Stimulated activated CD8-positive, alpha-beta memory T cell treated with anti-CD3 and anti-CD28 coated beads, Interleukin-7, amount 100 ng/mL, for 24 hours (primary cell): Measurements from ENCODE around the gene MIEF1.
"Not testable (repeated sequence)": the region's sequence is repeated elsewhere in the genome, so short reads cannot be mapped to it uniquely, and the experiment has no call there.

ENCODE experiments used
- DNase-seq: peaks from one replicate; pipeline ENCODE4 v3.0.0-alpha.2; 2020; ENCODE audit warnings: low read depth

Gene MIEF1

DNA sequence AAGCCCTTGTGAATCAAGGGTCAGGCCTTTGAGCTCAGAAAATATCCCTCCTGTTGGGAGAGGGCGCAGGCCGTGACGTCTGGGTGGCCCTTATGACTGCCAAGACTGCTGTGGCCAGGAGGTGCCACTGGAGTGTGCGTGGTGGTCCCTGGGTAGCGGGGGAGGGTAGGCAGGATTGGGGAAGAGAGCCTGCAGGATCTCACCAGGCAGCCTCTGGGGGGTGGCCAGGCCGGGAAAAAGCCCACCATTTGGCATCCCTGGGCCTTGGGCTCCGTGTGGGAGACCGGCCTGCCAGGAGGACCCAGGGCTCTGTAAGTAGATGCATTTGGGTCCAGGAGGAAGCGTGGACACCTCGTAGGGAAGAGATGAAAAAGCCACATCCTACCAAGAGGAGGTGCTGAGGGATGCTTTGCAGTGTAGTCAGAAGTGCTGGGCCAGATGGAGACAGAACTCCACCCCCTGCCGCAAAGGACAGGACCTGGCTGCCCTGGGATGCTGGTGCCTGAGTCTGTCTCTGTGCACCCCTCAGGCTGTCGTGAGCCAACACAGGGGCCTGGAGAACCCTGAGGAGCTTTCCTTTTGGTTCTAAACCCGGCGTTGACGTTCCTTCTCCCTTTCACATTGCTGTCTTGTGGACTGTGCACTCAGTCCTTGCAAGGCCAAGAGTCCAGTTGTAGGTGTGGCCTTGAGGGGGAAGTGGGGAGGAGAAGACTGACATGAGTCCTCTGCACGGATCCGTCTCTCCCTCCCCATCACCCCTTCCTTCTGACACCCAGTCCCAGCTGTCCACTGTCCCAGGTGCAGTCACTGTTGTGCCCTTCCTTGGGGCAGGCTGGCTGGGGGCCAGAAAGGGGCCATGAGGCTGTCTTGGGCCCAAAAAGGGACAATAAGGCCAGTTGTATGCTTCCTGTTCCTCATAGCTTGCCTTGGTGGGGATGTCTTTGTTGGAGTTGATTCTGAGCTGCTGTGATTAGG lies 12.7 kb upstream of the MIEF1 start:
- DNase-seq: no peak

DNA sequence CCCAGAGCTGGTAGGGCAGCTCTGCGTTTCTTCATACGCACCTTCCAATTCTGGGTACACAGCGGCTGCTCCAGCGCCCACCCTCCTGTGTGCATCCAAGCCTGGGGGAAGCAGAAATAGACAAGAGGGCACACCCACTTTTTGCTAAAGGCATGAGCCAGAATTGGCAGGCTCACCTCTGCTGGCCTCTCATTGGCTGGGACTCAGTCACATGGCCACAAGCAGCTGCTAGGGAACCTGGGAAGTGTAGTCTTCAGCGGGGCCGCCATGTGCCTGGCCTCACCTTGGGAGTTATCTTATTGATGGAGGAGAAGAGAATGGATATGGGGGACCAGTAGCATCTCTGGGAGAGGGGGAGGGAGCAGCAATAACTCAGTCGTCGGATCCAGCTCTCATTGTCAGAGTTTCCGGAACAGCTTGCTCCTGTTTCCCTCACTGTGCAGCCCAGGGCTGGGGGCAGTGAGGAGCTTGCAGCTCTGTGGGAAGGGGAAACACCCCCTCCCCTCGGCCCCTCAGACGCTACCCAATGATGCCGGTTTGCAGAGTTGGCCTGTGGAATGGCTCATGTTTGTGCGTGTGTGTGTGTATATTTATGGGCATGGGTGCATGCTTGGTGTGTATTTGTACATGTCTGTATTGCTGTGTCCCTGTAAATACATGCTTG lies 11.8 kb upstream of the MIEF1 start:
- DNase-seq: peak; percentile 53

DNA sequence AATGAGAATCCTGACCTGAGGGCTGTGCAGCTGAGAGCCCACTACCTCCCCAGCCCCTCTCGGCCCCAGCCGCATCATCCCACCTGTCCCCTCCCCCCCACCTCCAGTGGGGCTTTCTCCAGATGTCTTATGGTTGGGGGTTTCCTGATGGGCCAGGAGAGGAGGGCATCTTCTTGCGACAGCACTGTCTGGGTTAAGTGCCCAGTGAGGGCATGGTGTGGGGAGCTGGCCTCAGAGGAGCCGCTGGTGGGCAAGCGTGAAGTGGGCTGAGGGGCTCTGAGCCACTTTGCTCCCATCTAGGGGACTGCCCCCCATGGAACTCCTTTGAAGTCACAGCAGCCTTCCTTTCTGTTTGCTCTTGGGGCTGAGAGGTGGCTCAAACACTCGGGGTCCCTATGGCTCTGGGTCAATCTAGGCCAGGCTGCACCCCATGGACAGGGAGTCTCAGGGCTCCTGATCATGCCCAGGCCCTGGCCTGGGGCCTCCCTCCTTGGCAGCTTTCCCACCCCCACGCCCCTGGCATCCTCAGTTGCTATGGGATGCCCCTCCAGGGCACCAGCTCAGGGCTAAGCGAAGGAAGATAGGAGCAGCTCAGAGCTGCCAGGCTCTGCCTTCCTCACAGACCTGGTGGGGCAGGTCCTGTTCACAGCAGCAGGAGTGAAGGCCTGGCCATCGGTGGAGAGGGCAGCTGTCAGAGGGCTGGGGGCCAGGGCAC lies 11.0 kb upstream of the MIEF1 start:
- no peak for DNase-seq

DNA sequence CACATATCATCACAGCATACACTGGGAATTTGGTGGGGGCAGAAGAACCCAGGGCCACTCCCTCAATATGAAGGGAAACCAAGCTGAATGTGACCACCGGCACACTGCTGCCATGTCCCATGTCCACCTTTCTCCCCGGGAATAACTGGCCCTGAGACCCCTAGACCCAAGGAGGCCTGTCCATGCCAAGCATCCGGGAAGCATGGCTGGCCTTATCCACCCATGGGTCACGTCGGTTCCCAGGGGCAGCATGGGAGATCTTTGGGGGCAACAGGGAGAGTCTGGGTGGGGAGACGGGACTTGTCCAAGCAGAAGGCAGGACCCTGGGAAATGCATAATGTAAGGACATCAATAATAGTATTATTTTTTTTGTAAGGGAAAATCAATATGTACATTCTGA lies 10.4 kb upstream of the MIEF1 start:
- no peak for DNase-seq

DNA sequence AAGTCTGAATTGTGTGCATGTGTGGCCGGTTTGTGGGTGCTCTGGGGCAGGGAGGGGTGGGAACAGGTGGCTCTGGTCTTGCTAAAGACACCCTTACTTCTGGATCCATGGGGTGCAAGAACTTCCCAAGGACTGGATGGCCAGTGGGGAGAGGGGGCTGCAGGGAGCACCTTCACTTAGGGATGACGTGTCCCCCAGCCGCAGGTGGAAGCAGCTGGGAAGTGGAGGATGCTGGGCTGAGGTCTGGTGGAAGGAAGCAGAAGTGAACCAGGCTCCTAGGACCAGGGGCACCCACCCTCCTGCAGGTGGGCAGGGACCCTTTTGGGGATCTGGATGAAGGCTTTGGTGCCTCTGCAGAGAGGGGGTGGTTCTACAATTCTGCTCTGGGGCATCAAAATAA lies 9.9 kb upstream of the MIEF1 start:
- no peak for DNase-seq

DNA sequence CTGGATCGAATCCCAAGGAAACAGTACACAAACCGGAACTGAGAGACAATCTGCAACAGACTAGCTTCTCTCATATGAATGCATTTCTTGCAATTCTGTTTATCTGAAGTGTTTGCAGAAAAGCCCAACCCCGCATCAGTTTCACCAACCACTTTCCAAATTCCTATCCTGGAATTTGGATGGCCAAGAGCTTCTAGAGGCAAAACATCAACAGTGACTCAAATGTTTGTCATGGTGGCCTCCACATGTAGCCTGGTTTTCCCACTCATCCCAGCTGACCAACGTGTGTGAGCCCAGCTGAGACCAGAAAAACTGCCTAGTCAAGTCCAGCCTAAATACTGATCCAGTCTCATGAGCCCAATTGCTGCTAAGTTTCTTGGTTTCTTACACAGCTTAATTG lies 8.3 kb upstream of the MIEF1 start:
- DNase-seq: no peak

DNA sequence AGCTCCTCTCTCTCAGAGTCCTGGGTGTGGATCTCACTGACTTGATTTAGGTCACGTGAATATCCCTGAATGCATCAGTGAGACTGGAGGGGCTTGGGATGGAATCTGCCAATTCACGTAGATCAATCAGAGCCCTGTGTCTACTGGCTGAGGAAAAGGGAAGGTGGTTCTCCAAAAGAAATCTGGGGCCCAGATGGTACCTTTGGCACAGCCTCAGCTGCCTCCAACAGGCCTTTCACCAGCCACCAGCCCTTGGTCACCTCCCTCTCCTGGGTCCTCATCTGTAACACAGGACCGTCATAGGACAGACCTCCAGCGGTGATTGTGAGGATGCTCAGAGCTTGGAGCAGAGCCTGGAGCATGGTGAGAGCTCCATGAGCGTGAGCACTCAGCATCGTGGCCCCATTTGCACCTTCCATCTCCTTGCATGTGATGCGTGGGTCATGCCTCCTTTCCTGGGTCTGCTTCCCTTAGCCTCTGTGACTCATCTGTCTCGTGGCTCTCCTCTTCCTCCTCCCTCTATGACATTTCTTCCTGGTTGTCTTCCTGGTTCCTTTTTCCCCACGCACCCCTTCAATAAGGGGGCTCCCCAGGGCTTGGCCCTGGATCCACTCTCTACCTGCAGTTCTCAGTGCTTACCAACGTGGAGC lies 7.5 kb upstream of the MIEF1 start:
- no peak for DNase-seq

DNA sequence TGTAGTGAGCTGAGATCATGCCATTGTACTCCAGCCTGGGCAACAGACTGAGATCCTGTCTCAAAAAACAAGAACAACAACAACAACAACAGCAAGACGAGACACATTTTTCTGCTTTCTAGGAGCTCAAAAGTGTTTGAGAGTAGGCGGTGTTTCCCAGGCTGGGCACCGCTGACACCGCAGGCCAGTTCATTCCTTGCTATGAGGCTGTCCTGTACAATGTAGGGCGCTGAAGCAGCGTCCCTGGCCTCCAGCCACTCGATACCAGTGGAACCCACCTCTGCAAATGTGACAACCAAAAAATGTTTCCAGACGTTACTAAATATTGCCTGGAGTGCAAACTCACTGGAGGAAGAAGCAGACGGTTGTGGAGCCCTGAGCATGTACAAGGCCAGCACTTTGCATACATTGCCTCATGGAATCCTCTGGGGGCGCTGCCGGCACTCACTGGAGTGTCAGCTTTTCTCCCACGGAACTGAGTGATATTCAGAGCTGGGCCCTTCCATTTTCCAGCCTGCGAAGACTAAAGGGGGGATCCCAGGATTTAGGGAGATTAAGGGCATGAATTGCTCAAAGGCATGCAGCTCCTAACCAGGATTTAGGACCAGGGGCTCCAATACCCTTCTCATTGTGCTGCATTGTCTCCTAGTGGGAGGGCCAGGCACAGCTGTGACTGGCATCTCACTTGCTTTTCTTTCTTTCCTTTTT lies 5.8 kb upstream of the MIEF1 start:
- no peak for DNase-seq

DNA sequence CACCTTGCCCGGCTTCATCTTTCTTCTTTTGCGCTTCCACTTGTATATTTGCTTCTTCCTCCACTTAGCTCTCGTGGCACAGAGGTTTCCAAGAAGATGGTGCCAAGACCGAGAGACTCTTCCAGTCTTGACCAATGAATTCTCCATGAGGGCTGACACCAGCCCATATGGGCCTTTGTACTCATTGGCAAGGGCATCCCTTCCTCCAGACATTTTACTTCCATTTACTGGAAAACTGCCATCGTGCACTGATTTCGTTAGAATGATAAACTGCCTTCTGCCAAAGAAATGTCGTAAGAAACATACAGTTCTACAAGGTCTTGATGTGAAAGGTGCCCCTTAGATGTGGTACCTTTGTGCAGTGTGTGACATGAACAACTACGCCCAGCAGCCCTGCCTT lies 4.7 kb upstream of the MIEF1 start:
- no peak for DNase-seq

DNA sequence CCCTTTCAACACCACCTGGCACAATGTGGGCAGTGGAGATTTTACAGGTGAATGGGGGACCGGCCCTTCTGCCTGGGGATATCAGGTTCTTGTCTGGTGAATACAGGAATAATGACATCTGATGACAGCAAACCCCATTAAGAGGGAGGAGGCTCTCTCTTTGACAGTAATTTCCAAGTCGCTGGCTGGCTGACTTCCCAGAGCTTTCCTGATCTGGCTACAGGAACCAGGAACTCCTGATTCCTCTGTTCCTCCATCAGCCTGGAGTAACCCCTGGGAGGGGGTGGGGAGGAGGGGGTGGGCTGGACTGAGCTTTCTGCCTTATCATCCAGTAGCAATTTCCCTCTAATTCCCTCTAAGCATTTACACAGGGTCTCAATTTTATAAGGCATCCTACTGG lies 3.7 kb upstream of the MIEF1 start:
- DNase-seq: no peak

DNA sequence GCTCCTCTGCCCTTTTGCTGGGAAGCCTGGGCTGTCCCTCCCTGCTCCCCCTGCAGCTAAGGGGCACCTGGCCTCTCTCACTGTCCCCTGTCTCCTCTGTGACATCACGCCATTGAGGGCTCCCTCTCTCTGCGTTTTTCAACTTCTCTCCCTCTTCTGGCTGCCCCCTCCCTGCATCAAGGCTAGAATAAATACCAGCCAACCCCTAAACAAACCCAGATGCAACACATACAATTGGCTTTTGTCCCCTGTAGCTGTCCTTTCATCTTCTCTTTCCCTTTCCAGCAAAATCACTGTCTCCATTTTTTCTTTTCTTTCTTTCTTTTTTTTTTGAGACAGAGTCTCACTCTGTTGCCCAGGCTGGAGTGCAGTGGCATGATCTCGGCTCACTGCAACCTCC lies 3.3 kb upstream of the MIEF1 start:
- DNase-seq: no peak

DNA sequence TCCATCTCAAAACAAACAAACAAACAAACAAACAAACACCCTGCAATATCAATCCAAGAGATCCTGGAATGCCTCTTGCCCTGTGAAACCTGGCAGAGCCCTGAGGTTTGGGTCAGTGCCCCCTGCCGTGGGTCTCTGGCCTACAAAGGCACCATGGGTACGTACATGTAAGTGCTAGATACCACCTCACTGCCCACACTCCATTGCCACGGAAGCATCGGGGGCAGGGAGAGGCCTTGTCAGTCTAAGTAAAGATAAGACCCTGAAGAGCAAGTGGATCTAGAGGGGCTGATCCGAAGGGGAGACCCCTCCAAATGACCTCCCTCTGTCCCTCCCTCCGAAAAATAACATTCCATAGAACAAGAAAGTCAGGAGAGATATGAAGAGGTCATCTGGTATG lies 2.0 kb upstream of the MIEF1 start:
- DNase-seq: no peak

DNA sequence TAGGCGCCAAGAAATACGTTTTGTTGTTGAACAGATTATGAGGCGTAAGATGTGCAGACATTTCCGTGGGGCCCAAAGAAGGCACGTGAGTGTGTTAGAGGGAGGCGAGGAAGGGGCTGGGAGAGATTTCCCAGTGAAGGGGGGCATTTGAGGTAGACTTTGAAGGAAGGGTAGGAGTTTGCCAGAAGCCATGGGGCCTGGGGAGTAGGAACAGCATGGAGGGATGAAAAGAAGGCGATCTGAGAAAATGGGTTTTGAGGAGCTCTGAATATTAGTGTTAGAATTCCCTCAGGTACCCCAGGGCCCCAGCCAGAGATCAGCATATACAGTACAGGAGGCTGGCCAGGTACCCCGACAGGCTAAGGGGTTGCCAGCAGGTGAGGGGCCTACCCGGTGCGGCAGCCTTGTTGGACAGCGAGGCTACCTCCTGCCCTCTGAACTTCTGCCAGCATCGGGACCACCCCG lies 414 bp upstream of the MIEF1 start:
- DNase-seq: no peak

DNA sequence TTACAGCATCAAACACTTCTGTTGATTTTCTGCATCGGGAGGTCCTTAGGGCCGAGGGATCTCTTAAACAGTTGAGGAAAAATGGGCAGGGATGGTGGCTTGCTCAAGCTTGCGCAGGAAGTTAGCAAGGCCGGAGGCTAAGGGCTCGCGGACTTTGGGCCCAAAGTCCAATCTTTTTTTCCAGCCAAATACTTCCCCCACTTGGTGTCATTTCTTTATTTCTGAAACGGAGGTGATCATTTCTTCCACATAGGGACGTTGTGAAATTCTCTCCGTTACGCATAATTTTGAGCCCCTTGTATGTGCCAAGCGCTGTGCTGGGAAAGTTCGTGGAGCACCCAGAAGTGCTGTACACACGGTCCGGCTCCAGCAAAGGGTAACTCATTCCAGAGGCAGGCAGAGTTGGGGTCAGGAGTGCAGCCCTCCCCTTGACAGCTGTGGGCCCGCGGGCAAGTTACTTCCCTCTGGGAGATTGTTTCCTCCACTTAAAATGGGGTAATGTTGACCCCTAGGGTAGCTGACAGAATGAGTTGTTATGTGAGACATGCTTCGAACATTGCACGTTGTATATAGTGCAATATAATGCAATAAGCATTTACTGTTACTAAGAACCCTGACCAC lies 809 bp downstream of the MIEF1 start:
- no peak for DNase-seq

DNA sequence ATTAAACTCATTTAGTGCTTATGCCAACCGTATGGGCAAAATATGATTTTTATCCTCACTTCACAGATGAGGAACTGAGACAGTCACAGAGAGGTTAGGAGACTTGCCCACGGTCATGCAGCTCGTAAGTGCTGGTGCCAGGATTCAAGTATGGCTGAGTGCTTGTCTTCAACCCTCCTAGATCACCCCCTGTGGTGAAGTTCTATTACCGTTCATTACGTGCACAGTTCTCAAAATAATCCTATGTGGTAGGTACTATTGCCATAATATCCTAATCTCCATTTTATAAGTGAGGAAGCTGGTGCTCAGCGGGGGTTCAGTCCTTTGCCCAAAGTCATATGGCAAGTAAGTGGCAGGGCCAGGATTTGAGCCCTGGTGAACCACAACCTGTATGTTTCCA lies 1.5 kb downstream of the MIEF1 start:
- no peak for DNase-seq

DNA sequence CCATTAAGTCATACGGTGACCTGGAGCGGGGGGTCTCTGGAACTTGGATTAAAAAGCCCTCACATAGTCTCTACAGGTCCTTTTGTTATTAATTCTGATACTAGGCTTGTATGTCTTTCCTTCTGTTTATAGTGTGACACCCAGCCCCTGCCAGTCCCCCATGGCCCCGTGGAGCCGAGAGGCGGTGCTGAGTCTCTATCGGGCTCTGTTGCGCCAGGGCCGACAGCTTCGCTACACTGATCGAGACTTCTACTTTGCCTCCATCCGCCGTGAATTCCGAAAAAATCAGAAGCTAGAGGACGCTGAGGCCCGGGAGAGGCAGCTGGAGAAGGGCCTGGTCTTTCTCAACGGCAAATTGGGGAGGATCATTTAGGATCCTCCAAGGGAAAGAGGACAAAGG lies 2.0 kb downstream of the MIEF1 start:
- no peak for DNase-seq

DNA sequence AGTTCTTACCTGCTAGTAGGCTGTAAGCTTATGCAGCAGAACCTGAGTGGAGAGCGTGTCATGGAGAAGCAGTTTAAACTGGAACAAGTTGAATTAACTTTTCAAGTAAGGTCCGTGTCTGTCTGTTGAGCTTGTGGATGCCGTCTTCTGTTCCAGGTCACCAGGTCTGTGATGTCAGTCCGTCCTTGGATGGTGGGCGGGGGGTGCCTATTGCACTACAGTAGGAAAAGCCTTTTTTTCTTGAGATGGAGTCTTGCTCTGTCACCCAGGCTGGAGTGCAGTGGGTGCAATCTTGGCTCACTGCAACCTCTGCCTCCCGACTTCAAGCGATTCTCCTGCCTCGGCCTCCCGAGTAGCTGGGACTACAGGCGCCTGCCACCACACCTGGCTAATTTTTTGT lies 4.9 kb downstream of the MIEF1 start:
- DNase-seq: not testable (repeated sequence)

DNA sequence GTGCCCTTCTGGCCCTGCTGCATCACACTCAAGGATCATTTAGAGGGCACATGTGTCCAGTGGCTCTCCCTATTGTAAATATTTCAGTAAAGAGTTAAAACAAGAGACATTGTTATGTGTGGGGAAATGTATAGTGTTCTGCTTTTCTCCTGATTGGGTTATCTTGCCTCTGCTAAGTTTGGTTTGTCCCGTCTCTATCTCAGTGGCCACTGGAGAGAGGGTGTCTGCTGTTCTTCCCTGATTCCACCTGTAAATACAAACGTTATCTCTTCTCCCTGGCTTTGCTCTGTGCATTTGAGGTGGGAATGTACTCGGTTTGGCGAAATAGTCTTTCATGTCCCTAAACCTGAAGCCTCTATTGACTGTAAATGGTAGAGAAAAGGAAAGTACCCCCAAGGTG lies 6.3 kb downstream of the MIEF1 start:
- no peak for DNase-seq

DNA sequence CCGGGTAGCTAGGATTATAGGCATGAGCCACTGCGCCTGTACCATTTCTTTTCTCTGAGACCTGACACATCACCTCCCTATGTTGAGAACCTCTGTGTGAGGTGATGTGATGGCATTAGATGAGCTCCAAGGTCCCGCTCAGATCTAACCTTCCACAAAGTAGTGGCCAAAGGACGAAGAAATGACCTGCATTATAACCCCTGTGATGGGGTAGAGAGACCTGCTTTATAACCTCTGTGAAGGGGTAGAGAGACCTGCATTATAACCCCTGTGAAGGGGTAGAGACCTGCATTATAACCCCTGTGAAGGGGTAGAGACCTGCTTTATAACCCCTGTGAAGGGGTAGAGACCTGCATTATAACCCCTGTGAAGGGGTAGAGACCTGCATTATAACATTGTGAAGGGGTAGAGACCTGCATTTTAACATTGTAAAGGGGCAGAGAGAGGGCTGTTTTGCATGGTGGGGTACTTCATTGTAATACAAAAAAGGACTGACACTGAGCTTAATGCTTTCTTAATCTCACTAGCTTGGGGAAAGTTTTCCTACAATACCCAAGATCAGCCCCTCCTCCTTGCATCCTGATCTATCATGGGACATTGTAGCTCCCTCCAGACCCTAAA lies 8.5 kb downstream of the MIEF1 start:
- no peak for DNase-seq

DNA sequence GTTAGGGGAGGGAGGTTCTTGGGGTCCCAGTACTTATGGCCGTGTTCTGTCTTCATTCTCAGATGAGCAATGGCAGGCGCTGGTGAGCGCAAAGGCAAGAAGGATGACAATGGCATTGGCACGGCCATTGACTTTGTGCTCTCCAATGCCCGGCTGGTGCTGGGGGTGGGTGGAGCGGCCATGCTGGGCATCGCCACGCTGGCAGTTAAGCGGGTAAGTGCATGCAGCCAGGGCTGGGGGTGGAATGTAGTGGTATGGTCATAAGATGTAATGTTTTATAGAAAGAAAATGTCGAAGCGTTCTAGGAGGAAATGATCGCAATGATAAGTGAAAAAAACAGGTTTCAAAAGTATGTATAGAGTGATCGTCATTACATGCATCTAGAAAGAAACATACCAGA lies 9.1 kb downstream of the MIEF1 start:
- DNase-seq: no peak

DNA sequence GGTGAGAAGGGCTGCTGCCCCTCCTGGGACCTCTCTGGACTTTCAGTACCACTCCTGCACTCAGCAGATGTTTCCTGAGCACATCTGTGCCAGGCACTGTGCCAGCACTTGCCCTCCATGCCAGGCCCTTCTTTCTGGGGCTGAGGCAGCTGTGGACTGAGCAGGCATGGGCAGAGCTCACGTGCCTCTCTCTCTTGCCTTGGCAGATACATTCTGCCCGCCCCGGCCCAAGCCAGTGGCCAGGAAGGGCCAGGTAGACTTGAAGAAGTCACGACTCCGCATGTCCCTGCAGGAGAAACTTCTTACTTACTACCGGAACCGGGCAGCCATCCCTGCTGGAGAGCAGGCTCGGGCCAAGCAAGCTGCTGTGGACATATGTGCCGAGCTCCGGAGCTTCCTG lies 9.9 kb downstream of the MIEF1 start:
- no peak for DNase-seq
